Measurements from ENCODE around the gene CDKL2.

CDKL2 gene

GRCh38 chr4:75673959-75674328 lies 43.6 kb upstream of the CDKL2 start:
- Histone ChIP-seq H3K4me2 (ENCODE audit: insufficient read depth, low read length, poor library complexity, severe bottlenecking) (peak overlapping the region; percentile 82), H3K79me1 (ENCODE audit: low read depth, low read length) (no peaks in the 10 kb centered on the region), H2AFZ (ENCODE audit: low read length) (peak overlapping the region; percentile 76), H3K18ac (ENCODE audit: low read length) (no peak overlapping the region), H2AK5ac (ENCODE audit: low read depth, low read length) (no peak overlapping the region), H4K8ac (ENCODE audit: low read depth, low read length) (no peak overlapping the region), H3K9ac (ENCODE audit: low read depth, low read length, poor library complexity) (peak overlapping the region; percentile 64), H3K27ac (replicated peaks; ENCODE audit: low read length) (peak overlapping the region; percentile 94), H4K91ac (ENCODE audit: low read depth, low read length, poor library complexity) (no peak overlapping the region), H3K23ac (ENCODE audit: low read depth, low read length, poor library complexity) (no peak overlapping the region), H2BK120ac (ENCODE audit: low read depth, low read length) (no peak overlapping the region), H3K9me3 (replicated peaks in 1 of 2; ENCODE audit: control insufficient read depth in 2 of 2, insufficient read depth in 1 of 2, low read depth in 1 of 2, low read length in 2 of 2) (no peaks in the 10 kb centered on the region), H3K4ac (ENCODE audit: low read length) (no peak overlapping the region), H3K14ac (ENCODE audit: low read length) (no peak overlapping the region), H2BK5ac (ENCODE audit: low read length) (no peak overlapping the region), H3K4me3 (ENCODE audit: low read length in 2 of 2) (peak overlapping the region; percentile 63 to 87), H3K4me1 (ENCODE audit: control insufficient read depth in 2 of 2, insufficient read depth in 1 of 2, low read depth in 1 of 2, low read length in 2 of 2) (peaks cover 5 to 11% of the 10 kb centered on the region in 2 donors), H2BK12ac (ENCODE audit: low read length) (no peak overlapping the region), H2BK15ac (ENCODE audit: low read length) (no peak overlapping the region), H3K27me3 (ENCODE audit: control insufficient read depth in 3 of 3, insufficient read depth in 3 of 3, low read depth in 1 of 3, low read length in 3 of 3) (no peaks in the 10 kb centered on the region), H3K36me3 (replicated peaks in 1 of 2; ENCODE audit: control insufficient read depth in 2 of 2, insufficient read depth in 2 of 2, low read length in 2 of 2) (no peaks in the 10 kb centered on the region)
- no peak for DNase-seq (ENCODE audit: low spot score)
- no CpG with 5 or more reads among the region's 5 CpGs for WGBS, 2 donors (ENCODE audit: extremely low coverage in 2 of 2, insufficient read length in 2 of 2, insufficient replicate concordance in 1 of 2)

- H3K27ac ChIP-seq (replicated peaks; ENCODE audit: low read length): peak within 1 kb of the TSS; percentile 94
- H4K91ac ChIP-seq (ENCODE audit: low read depth, low read length, poor library complexity): no peak within 1 kb of the TSS
- peak within 1 kb of the TSS; percentile 89 for H3K9ac ChIP-seq (ENCODE audit: low read depth, low read length, poor library complexity)
- H2BK5ac ChIP-seq (ENCODE audit: low read length): peak within 1 kb of the TSS; percentile 27
- H3K4me1 ChIP-seq (ENCODE audit: control insufficient read depth in 2 of 2, insufficient read depth in 1 of 2, low read depth in 1 of 2, low read length in 2 of 2): peaks cover 6 to 11% of the 10 kb centered on the region in 2 donors
- H2AK5ac ChIP-seq (ENCODE audit: low read depth, low read length): no peak within 1 kb of the TSS
- no peaks in the 10 kb centered on the region for H3K27me3 ChIP-seq (ENCODE audit: control insufficient read depth in 3 of 3, insufficient read depth in 3 of 3, low read depth in 1 of 3, low read length in 3 of 3)
- WGBS, 2 donors (ENCODE audit: extremely low coverage in 2 of 2, insufficient read length in 2 of 2, insufficient replicate concordance in 1 of 2): no CpG with 5 or more reads among the region's 83 CpGs
- peak within 1 kb of the TSS; percentile 82 for H3K4me2 ChIP-seq (ENCODE audit: insufficient read depth, low read length, poor library complexity, severe bottlenecking)
- H4K8ac ChIP-seq (ENCODE audit: low read depth, low read length): no peak within 1 kb of the TSS
- peak within 1 kb of the TSS; percentile 60 for H3K4ac ChIP-seq (ENCODE audit: low read length)
- no peak within 1 kb of the TSS for H2BK15ac ChIP-seq (ENCODE audit: low read length)
- H2BK12ac ChIP-seq (ENCODE audit: low read length): no peak within 1 kb of the TSS
- H3K4me3 ChIP-seq (ENCODE audit: low read length in 2 of 2): peak within 1 kb of the TSS; percentile 87 to 96
- H3K18ac ChIP-seq (ENCODE audit: low read length): peak within 1 kb of the TSS; percentile 61
- H3K36me3 ChIP-seq (replicated peaks in 1 of 2; ENCODE audit: control insufficient read depth in 2 of 2, insufficient read depth in 2 of 2, low read length in 2 of 2): no peaks in the 10 kb centered on the region
- peak within 1 kb of the TSS; percentile 76 for H2AFZ ChIP-seq (ENCODE audit: low read length)
- no peak within 1 kb of the TSS for H2BK120ac ChIP-seq (ENCODE audit: low read depth, low read length)
- H3K14ac ChIP-seq (ENCODE audit: low read length): no peak within 1 kb of the TSS
- H3K23ac ChIP-seq (ENCODE audit: low read depth, low read length, poor library complexity): peak within 1 kb of the TSS; percentile 50
- no peaks in the 10 kb centered on the region for H3K79me1 ChIP-seq (ENCODE audit: low read depth, low read length)
- no peaks in the 10 kb centered on the region for H3K9me3 ChIP-seq (replicated peaks in 1 of 2; ENCODE audit: control insufficient read depth in 2 of 2, insufficient read depth in 1 of 2, low read depth in 1 of 2, low read length in 2 of 2)
- peak; percentile 97 for DNase-seq (ENCODE audit: low spot score)
Observed at GRCh38 chr4:75673027-75673958, 43.0 kb upstream of the CDKL2 start, which contains the start of gene G3BP2. Gene G3BP2 (minus strand): TSS chr4:75673411. CDS start chr4:75662025, 11,386 bp downstream.

- Histone ChIP-seq H3K14ac (ENCODE audit: low read length) (no peak overlapping the region), H2BK15ac (ENCODE audit: low read length) (no peak overlapping the region), H3K4me2 (ENCODE audit: insufficient read depth, low read length, poor library complexity, severe bottlenecking) (peak overlapping the region; percentile 55), H3K4me1 (ENCODE audit: control insufficient read depth in 2 of 2, insufficient read depth in 1 of 2, low read depth in 1 of 2, low read length in 2 of 2) (peaks cover 4 to 11% of the 10 kb centered on the region in 2 donors), H4K91ac (ENCODE audit: low read depth, low read length, poor library complexity) (no peak overlapping the region), H4K8ac (ENCODE audit: low read depth, low read length) (no peak overlapping the region), H3K18ac (ENCODE audit: low read length) (peak overlapping the region; percentile 61), H3K27me3 (ENCODE audit: control insufficient read depth in 3 of 3, insufficient read depth in 3 of 3, low read depth in 1 of 3, low read length in 3 of 3) (no peaks in the 10 kb centered on the region), H2BK12ac (ENCODE audit: low read length) (no peak overlapping the region), H3K27ac (replicated peaks; ENCODE audit: low read length) (peak overlapping the region; percentile 93), H2AK5ac (ENCODE audit: low read depth, low read length) (no peak overlapping the region), H3K79me1 (ENCODE audit: low read depth, low read length) (no peaks in the 10 kb centered on the region), H2AFZ (ENCODE audit: low read length) (peak overlapping the region; percentile 76), H3K4me3 (ENCODE audit: low read length in 2 of 2) (peak overlapping the region; percentile 87 to 96), H2BK120ac (ENCODE audit: low read depth, low read length) (no peak overlapping the region), H3K4ac (ENCODE audit: low read length) (peak overlapping the region; percentile 60), H3K23ac (ENCODE audit: low read depth, low read length, poor library complexity) (peak overlapping the region; percentile 50), H3K36me3 (replicated peaks in 1 of 2; ENCODE audit: control insufficient read depth in 2 of 2, insufficient read depth in 2 of 2, low read length in 2 of 2) (peaks cover 0 to 5% of the 10 kb centered on the region in 2 donors), H3K9ac (ENCODE audit: low read depth, low read length, poor library complexity) (peak overlapping the region; percentile 89), H2BK5ac (ENCODE audit: low read length) (peak overlapping the region; percentile 27), H3K9me3 (replicated peaks in 1 of 2; ENCODE audit: control insufficient read depth in 2 of 2, insufficient read depth in 1 of 2, low read depth in 1 of 2, low read length in 2 of 2) (no peaks in the 10 kb centered on the region)
- WGBS, 2 donors (ENCODE audit: extremely low coverage in 2 of 2, insufficient read length in 2 of 2, insufficient replicate concordance in 1 of 2): no CpG with 5 or more reads among the region's 44 CpGs
- peak; percentile 29 for DNase-seq (ENCODE audit: low spot score)
Observed at GRCh38 chr4:75672461-75673026, 42.2 kb upstream of the CDKL2 start.

Measured in neuronal stem cell (in vitro differentiated cells).